Neuronal stem cell (in vitro differentiated cells): ENCODE results near the gene BUB1B.

Source experiments
- DNase-seq: peaks from one replicate; pipeline ENCODE4 v3.0.0-alpha.2; 2013; ENCODE audit warnings: low spot score
- H2AFZ ChIP-seq: one replicate; pipeline ENCODE4 v1.6.1; 2013; ENCODE audit warnings: mild to moderate bottlenecking, low read length, inconsistent platforms
- H2AK5ac ChIP-seq: 2 replicates; pipeline ENCODE4 v1.6.1; 2013; ENCODE audit warnings: low read depth, mild to moderate bottlenecking, inconsistent platforms, low read length, moderate library complexity, mixed read lengths
- H2BK120ac ChIP-seq: 2 replicates; pipeline ENCODE4 v1.6.1; 2013; ENCODE audit warnings: low read depth, mild to moderate bottlenecking, inconsistent platforms, low read length, moderate library complexity, mixed read lengths
- H2BK12ac ChIP-seq: one replicate; pipeline ENCODE4 v1.6.1; 2013; ENCODE audit warnings: low read length, inconsistent platforms
- H2BK15ac ChIP-seq: 2 replicates; pipeline ENCODE4 v1.6.1; 2013; ENCODE audit warnings: mild to moderate bottlenecking, low read length, inconsistent platforms, mixed read lengths
- H2BK5ac ChIP-seq: one replicate; pipeline ENCODE4 v1.6.1; 2013; ENCODE audit warnings: inconsistent platforms, mild to moderate bottlenecking, low read length, moderate library complexity
- H3K14ac ChIP-seq: one replicate; pipeline ENCODE4 v1.6.1; 2013; ENCODE audit warnings: low read length, inconsistent platforms
- H3K18ac ChIP-seq: 2 replicates; pipeline ENCODE4 v1.6.1; 2013; ENCODE audit warnings: low read length, inconsistent platforms
- H3K23ac ChIP-seq: 2 replicates; pipeline ENCODE4 v1.6.1; 2013; ENCODE audit warnings: low read depth, mild to moderate bottlenecking, mixed read lengths, low read length, inconsistent platforms; ENCODE audit not compliant: poor library complexity
- H3K27ac ChIP-seq: replicated peaks from 3 replicates; pipeline ENCODE4 v1.5.1; 2013; ENCODE audit warnings: low read length, inconsistent platforms
- H3K27me3 ChIP-seq, 3 experiments: 2 replicates each; pipeline ENCODE4 v1.6.1; 2013; ENCODE audit warnings: low read length in 3 of 3, mild to moderate bottlenecking in 2 of 3, inconsistent platforms in 1 of 3, low read depth in 1 of 3, mixed read lengths in 1 of 3, moderate library complexity in 1 of 3; ENCODE audit not compliant: control insufficient read depth in 3 of 3, insufficient read depth in 3 of 3
- H3K36me3 ChIP-seq, 2 donors: replicated peaks in 1 of 2; 2 replicates each; pipeline ENCODE4 v1.6.1; 2013; ENCODE audit warnings: low read length in 2 of 2; ENCODE audit not compliant: control insufficient read depth in 2 of 2, insufficient read depth in 2 of 2
- H3K4ac ChIP-seq: 2 replicates; pipeline ENCODE4 v1.6.1; 2013; ENCODE audit warnings: inconsistent platforms, mild to moderate bottlenecking, low read length, moderate library complexity
- H3K4me1 ChIP-seq, 2 donors: 1 replicate in 1 of 2; 2 replicates in 1 of 2; pipeline ENCODE4 v1.6.1; 2013; ENCODE audit warnings: low read length in 2 of 2, low read depth in 1 of 2; ENCODE audit not compliant: control insufficient read depth in 2 of 2, insufficient read depth in 1 of 2
- H3K4me2 ChIP-seq: one replicate; pipeline ENCODE4 v1.6.1; 2013; ENCODE audit warnings: mild to moderate bottlenecking, low read length, inconsistent platforms; ENCODE audit not compliant: insufficient read depth, poor library complexity, severe bottlenecking
- H3K4me3 ChIP-seq, 2 donors: 2 replicates each; pipeline ENCODE4 v1.5.1; 2013; ENCODE audit warnings: low read length in 2 of 2, mild to moderate bottlenecking in 2 of 2, inconsistent platforms in 1 of 2, moderate library complexity in 1 of 2
- H3K79me1 ChIP-seq: one replicate; pipeline ENCODE4 v1.6.1; 2013; ENCODE audit warnings: low read depth, mild to moderate bottlenecking, inconsistent platforms, low read length, moderate library complexity
- H3K9ac ChIP-seq: one replicate; pipeline ENCODE4 v1.6.1; 2013; ENCODE audit warnings: mild to moderate bottlenecking, low read depth, low read length, inconsistent platforms; ENCODE audit not compliant: poor library complexity
- H3K9me3 ChIP-seq, 2 donors: replicated peaks in 1 of 2; 2 replicates each; pipeline versions ENCODE3 to v1.6.1; 2013; ENCODE audit warnings: low read length in 2 of 2, mild to moderate bottlenecking in 2 of 2, inconsistent platforms in 1 of 2, low read depth in 1 of 2, mixed read lengths in 1 of 2, moderate library complexity in 1 of 2; ENCODE audit not compliant: control insufficient read depth in 2 of 2, insufficient read depth in 1 of 2
- H4K8ac ChIP-seq: one replicate; pipeline ENCODE4 v1.6.1; 2013; ENCODE audit warnings: low read depth, mild to moderate bottlenecking, inconsistent platforms, low read length, moderate library complexity
- H4K91ac ChIP-seq: one replicate; pipeline ENCODE4 v1.6.1; 2013; ENCODE audit warnings: low read length, low read depth, mild to moderate bottlenecking, inconsistent platforms; ENCODE audit not compliant: poor library complexity
- WGBS, 2 donors: extraction: QIAGEN DNeasy Blood & Tissue Kit; methylation state at CpG; one replicate each; pipeline ENCODE4 v1.1.7; 2013; ENCODE audit warnings: missing lambda C conversion rate in 2 of 2, mixed read lengths in 1 of 2; ENCODE audit not compliant: insufficient read length in 2 of 2, insufficient replicate concordance in 1 of 2; ENCODE audit errors: extremely low coverage in 2 of 2; 5-methylcytosine and 5-hydroxymethylcytosine counted together

The BUB1B gene

DNA sequence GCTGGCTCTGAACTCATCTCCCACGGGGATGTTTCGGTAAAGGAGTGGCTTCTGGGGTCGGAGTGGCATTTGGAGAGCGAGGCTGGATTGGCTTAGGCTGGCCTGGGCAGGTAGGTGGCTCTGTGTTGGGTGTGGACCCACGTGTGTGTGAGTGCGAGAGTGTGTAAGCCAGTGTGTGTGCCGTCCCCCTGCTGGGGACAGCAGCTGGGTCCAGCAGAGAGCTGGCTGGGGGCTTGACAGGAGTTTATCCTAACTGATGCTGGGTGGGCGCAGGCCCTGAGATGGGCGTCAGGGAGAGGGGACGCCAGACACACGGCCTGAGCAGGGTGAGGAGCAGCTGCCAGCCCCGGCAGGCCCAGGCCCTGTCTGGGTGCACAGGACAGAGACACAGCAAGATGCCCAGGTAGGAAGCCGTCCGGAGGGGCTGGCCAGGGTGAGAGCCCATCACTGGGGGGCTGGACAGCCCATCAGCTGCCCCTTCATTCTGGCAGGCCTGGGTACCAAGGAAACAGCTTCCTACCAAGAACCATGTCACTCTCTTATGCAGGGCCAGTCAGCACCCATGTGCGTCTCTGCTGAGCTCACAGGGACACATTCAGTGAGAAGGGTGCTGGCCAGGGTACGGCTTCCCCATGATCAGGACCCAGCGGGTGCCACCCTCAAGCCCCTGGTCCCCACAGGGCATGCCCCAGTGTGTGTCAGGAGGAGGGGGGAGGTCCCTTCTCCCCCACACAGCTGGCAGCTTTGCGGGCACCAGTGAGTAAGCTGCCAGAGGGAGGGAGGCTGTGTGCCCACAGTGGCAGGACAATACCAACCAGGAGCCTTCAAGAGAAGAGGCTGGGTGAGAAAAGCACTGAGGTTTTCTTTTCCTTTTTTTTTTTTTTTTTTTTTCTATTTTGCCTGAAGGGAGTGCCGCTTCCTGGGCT, 79.1 kb downstream of the BUB1B start:
- DNase-seq = no peak
- Histone ChIP-seq H4K91ac (no peak overlapping the region), H2BK12ac (peak overlapping the region; percentile 14), H2BK120ac (no peak overlapping the region), H3K4me1 (peaks cover 9 to 14% of the 10 kb centered on the region in 2 donors), H2AK5ac (peak overlapping the region; percentile 83), H4K8ac (no peak overlapping the region), H3K18ac (peak overlapping the region; percentile 81), H2BK5ac (no peak overlapping the region), H3K9ac (no peak overlapping the region), H2BK15ac (peak overlapping the region; percentile 82), H3K4me2 (no peak overlapping the region), H3K14ac (no peak overlapping the region), H3K36me3 (no peaks in the 10 kb centered on the region), H3K23ac (peak overlapping the region; percentile 34), H3K9me3 (no peaks in the 10 kb centered on the region), H3K79me1 (no peaks in the 10 kb centered on the region), H3K4me3 (peak overlapping the region in 1 of 2 donors; percentile 41), H3K27me3 (peaks cover 0 to 38% (median 9%) of the 10 kb centered on the region in 3 experiments), H3K27ac (no peak overlapping the region), H3K4ac (no peak overlapping the region), H2AFZ (peak overlapping the region; percentile 96)
- WGBS, 2 donors = no CpG with 5 or more reads among the region's 19 CpGs

DNA sequence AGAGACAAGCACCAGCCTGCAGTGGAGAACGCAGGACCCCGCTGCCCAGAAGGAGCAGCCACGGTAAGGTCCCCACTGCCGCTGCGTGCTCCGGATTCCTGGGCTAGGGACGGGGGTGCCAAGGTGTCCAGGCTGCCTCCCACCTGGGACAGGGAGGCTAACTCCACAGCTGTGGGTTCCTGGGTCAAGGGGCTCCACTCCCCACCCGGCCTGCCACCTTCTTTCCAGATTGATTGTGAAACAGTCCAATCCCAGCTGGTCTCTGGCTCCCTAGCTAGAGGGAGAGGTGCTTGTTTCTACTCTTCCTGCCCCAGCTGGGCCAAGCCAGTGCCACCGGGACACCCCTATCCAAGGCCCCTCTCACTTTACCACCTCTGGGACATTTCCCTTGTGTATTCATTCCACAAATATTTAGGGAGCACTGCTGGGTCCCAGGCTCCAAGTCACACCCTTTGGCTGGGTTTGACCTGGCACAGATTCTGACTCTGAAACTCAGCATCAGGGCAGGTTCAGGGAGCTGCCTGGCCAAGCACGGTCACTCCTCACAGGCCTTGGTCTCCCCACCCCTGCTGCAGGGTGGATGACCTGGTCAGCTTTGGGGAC, 79.9 kb downstream of the BUB1B start:
- Histone ChIP-seq H2BK5ac (no peak overlapping the region), H3K23ac (no peak overlapping the region), H3K14ac (peak overlapping the region; percentile 40), H2AFZ (no peak overlapping the region), H3K27ac (no peak overlapping the region), H3K79me1 (no peaks in the 10 kb centered on the region), H4K91ac (no peak overlapping the region), H4K8ac (no peak overlapping the region), H2BK12ac (no peak overlapping the region), H2BK15ac (no peak overlapping the region), H2BK120ac (no peak overlapping the region), H3K9me3 (no peaks in the 10 kb centered on the region), H3K9ac (no peak overlapping the region), H3K4me3 (no peak overlapping the region), H3K18ac (peak overlapping the region; percentile 9), H3K4me1 (peaks cover 9 to 14% of the 10 kb centered on the region in 2 donors), H2AK5ac (peak overlapping the region; percentile 30), H3K4me2 (no peak overlapping the region), H3K36me3 (no peaks in the 10 kb centered on the region), H3K27me3 (peaks cover 0 to 38% (median 9%) of the 10 kb centered on the region in 3 experiments), H3K4ac (no peak overlapping the region)
- no peak for DNase-seq
- WGBS, 2 donors = no CpG with 5 or more reads among the region's 10 CpGs

DNA sequence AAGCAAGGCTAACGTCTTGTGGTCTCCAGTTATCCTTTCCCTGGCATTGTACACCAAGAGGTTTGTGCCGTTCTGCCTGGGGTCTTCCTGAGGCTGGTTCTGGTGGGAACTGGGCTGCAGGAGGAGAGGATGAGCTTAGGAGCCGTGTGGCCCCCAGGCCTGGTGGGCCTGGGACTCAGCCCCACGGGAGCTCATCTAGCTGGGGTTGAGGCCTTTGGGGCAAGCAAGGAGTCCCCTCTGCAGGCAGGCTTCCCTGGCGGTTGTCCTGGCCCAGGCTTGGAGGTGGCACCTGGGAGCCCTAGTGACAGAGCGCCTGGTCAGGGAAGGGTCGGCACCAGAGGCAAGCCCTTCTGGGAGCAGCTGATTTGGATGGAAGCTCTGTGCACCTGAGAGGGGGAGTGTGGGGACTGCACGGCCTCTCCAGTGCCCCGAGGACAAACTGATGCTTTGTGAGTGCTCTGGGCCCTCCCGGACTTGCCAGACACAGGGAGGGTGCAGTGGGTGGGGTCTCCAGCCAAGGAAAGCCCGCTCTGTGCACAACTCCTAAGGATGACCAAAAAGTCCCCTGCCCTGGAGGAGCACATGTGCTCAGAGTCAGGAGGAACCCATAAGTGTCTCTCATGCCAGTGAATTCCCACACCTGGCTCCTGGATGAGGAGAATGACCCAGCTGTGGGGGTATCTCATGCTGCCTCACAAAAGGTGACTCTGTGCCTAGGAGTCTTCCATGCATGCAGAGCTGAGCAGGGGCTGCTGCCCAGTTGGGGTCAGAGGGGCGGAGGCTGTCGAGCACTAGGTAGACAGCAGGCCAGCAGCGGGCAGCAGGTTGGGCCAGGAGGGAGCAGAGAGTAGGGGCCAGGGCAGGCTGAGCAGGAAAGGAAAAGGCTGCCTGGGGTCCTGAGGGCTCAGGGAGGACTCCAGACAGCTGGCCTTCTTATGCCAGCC, 80.7 kb downstream of the BUB1B start:
- Histone ChIP-seq H3K23ac (peak overlapping the region; percentile 58), H2BK12ac (no peak overlapping the region)

More for the DNA sequence above, 80.7 kb downstream of the BUB1B start:
- H2AK5ac ChIP-seq = peak overlapping the region; percentile 53
- no peak overlapping the region for H3K4me2 ChIP-seq
- peak overlapping the region; percentile 41 for H3K18ac ChIP-seq
- no peak overlapping the region for H4K8ac ChIP-seq
- no peaks in the 10 kb centered on the region for H3K9me3 ChIP-seq
- peaks cover 9 to 14% of the 10 kb centered on the region in 2 donors for H3K4me1 ChIP-seq
- H3K79me1 ChIP-seq = no peaks in the 10 kb centered on the region
- H3K36me3 ChIP-seq = no peaks in the 10 kb centered on the region
- no peak overlapping the region for H3K14ac ChIP-seq
- H4K91ac ChIP-seq = no peak overlapping the region
- no peak overlapping the region for H3K4me3 ChIP-seq
- H2BK5ac ChIP-seq = no peak overlapping the region
- H3K4ac ChIP-seq = no peak overlapping the region
- H3K27ac ChIP-seq = no peak overlapping the region
- DNase-seq = no peak
- H2AFZ ChIP-seq = no peak overlapping the region
- H2BK15ac ChIP-seq = no peak overlapping the region
- no peak overlapping the region for H3K9ac ChIP-seq
- WGBS, 2 donors = no CpG with 5 or more reads among the region's 14 CpGs
- peaks cover 0 to 42% (median 9%) of the 10 kb centered on the region in 3 experiments for H3K27me3 ChIP-seq
- H2BK120ac ChIP-seq = no peak overlapping the region
